K562 (cell line): ENCODE data around the gene EPHB3. TPM values are rescaled to one million over a fixed set of nuclear protein-coding genes. Genes with fewer than 3 reads are reported as not detected.

ENCODE experiments used
- ATAC-seq: fragments of 200-7000 bp; cut with Tn5 transposase; 3 replicates; pipeline ENCODE4 v1.9.1; 2020; ENCODE audit warnings: moderate library complexity
- BruUV-seq: library from RNA; stranded (reverse); fragments of 400-500 nt; replicated peaks from 2 replicates; lab custom pipeline; 2021; lab: Mats Ljungman, UMichigan
- CTCF ChIA-PET: fragments of 300-600 bp; formaldehyde crosslinking; extraction: SDS; loops from one replicate; lab custom pipeline; 2021; ENCODE audit warnings: low intra/inter-chr PET ratio; lab: Yijun Ruan, JAX
- POLR2A ChIA-PET: fragments of 300-600, 350-650 bp; sonication (Branson Sonifier 250); formaldehyde crosslinking; extraction: SDS; loops from one replicate; lab custom pipeline; 2021; ENCODE audit warnings: antibody characterized with exemption, inconsistent platforms; lab: Yijun Ruan, JAX
- DNase-seq, 4 experiments: peaks; one replicate each; pipeline versions ENCODE4 v3.0.0 to v3.0.0-alpha.2; 2011 to 2018; ENCODE audit warnings: low spot score in 3 of 4, mixed read lengths in 3 of 4; ENCODE audit errors: extremely low read depth in 1 of 4
- FAIRE-seq: peaks from 2 replicates; lab custom pipeline; 2011; peaks lifted over from hg19 to GRCh38; lab: Jason Lieb, UNC
- H2AFZ ChIP-seq: 2 replicates; pipeline ENCODE4 v1.6.0; 2011; ENCODE audit warnings: low read depth, low read length, control low read depth, inconsistent platforms
- H3K27ac ChIP-seq: fragments of 200-600 bp; 3 replicates; pipeline ENCODE4 v1.8.0; 2011; ENCODE audit warnings: low read depth, mild to moderate bottlenecking, control low read depth, inconsistent platforms, low read length, moderate library complexity, mixed read lengths; ENCODE audit errors: extremely low read depth
- H3K27me3 ChIP-seq, 2 experiments: fragments of 300-600 bp in 1 of 2; 2 replicates in 1 of 2; 3 replicates in 1 of 2; pipeline versions ENCODE4 v1.6.0 to v1.8.0; 2011; ENCODE audit warnings: inconsistent platforms in 2 of 2, low read length in 2 of 2, mild to moderate bottlenecking in 1 of 2, mixed read lengths in 1 of 2, moderate library complexity in 1 of 2; ENCODE audit not compliant: control insufficient read depth in 2 of 2, insufficient read depth in 2 of 2
- H3K36me3 ChIP-seq: fragments of 300-600 bp; 3 replicates; pipeline ENCODE4 v1.8.0; 2011; ENCODE audit warnings: mild to moderate bottlenecking, low read length, inconsistent platforms; ENCODE audit not compliant: control insufficient read depth, insufficient read depth
- H3K4me1 ChIP-seq, 2 experiments: fragments of 200-600 bp in 1 of 2; replicated peaks in 1 of 2; 2 replicates in 1 of 2; 3 replicates in 1 of 2; pipeline versions ENCODE4 v1.5.1 to v1.8.0; 2011; ENCODE audit warnings: inconsistent platforms in 2 of 2, low read length in 2 of 2, mild to moderate bottlenecking in 1 of 2, mixed read lengths in 1 of 2, moderate library complexity in 1 of 2; ENCODE audit not compliant: control insufficient read depth in 2 of 2, insufficient read depth in 2 of 2
- H3K4me2 ChIP-seq: 2 replicates; pipeline ENCODE4 v1.6.1; 2011; ENCODE audit warnings: low read length, control low read depth, inconsistent platforms, mixed read lengths; ENCODE audit not compliant: insufficient read depth
- H3K4me3 ChIP-seq: fragments of 200-600 bp; sonication (generic), shearing (Covaris generic); 2 replicates; pipeline ENCODE4 v1.5.1; 2016; ENCODE audit warnings: control low read depth, inconsistent platforms
- H3K79me2 ChIP-seq: fragments of 200-600 bp; 3 replicates; pipeline ENCODE4 v1.8.0; 2011; ENCODE audit warnings: low read length, inconsistent platforms; ENCODE audit not compliant: control insufficient read depth, insufficient read depth
- H3K9ac ChIP-seq, 2 experiments: 2 replicates each; pipeline versions ENCODE4 v1.6.0 to v1.6.1; 2011; ENCODE audit warnings: low read depth in 2 of 2, low read length in 2 of 2, control low read depth in 1 of 2, inconsistent platforms in 1 of 2, mild to moderate bottlenecking in 1 of 2, mixed read lengths in 1 of 2; ENCODE audit not compliant: insufficient read depth in 1 of 2
- H3K9me1 ChIP-seq: one replicate; pipeline ENCODE4 v1.6.0; 2011; ENCODE audit warnings: inconsistent platforms, mild to moderate bottlenecking, low read length, moderate library complexity; ENCODE audit not compliant: control insufficient read depth, insufficient read depth
- H3K9me3 ChIP-seq: replicated peaks from 2 replicates; pipeline ENCODE4 v1.5.1; 2011; ENCODE audit warnings: low read depth, low read length, inconsistent platforms; ENCODE audit not compliant: control insufficient read depth, insufficient read depth
- H4K20me1 ChIP-seq: replicated peaks from 2 replicates; pipeline ENCODE4 v1.6.1; 2011; ENCODE audit warnings: low read length, inconsistent platforms, mixed read lengths; ENCODE audit not compliant: control insufficient read depth, insufficient read depth
- KDM1A ChIP-seq, 2 experiments: fragments of 450-650 bp; IDR thresholded peaks; 2 replicates each; pipeline ENCODE4 v1.6.1; 2016; ENCODE audit warnings: mild to moderate bottlenecking in 2 of 2
- TEAD4 ChIP-seq, 2 experiments: sonication (generic) in 1 of 2; formaldehyde crosslinking in 1 of 2; IDR thresholded peaks; 2 replicates each; pipeline versions ENCODE4 v1.6.1 to v1.8.0; 2012 to 2022; ENCODE audit warnings: borderline replicate concordance in 1 of 2, inconsistent platforms in 1 of 2, low read length in 1 of 2, mild to moderate bottlenecking in 1 of 2, missing genetic modification reagents in 1 of 2
- ZNF23 ChIP-seq: fragments of 250-450 bp; sonication (Bioruptor Pico); IDR thresholded peaks from 2 replicates; pipeline ENCODE4 v1.4.0; 2020; ENCODE audit warnings: mild to moderate bottlenecking
- WGBS: fragments of 100-300 bp; shearing (Covaris generic); methylation state at CpG from one replicate; pipeline ENCODE4 v1.1.6; 2016; ENCODE audit warnings: low coverage, mixed read lengths; ENCODE audit not compliant: insufficient coverage; ENCODE audit errors: missing lambda C conversion rate; 5-methylcytosine and 5-hydroxymethylcytosine counted together
- in situ Hi-C: fragments of 300-500 bp; cut with MboI; formaldehyde crosslinking; loops from 4 replicates; pipeline ENCODE4 v1.15.0; 2018; ENCODE audit warnings: inconsistent platforms, mixed read lengths
- intact Hi-C: fragments of 100-400 bp; cut with micrococcal nuclease; formaldehyde crosslinking; loops from 2 replicates; pipeline ENCODE4 v1.14.2; 2022
- polyA plus RNA-seq, 8 experiments: library from polyadenylated mRNA; depleted of rRNA in 4 of 8; stranded (reverse) in 5 of 8; unstranded in 3 of 8; fragments of >200 nt; fragmentation: Nextera tagmentation in 2 of 8; fragmentation: Illumina TruSeq in 1 of 8; extraction: Ambion mirVana in 2 of 8; extraction: Trizol in 1 of 8; gene quantifications; 2 replicates each; pipeline versions ENCODE4 v1.2.1 to v1.2.3, GENCODE V29; 2011 to 2014; ENCODE audit warnings: inconsistent platforms in 1 of 8, missing spikeins in 1 of 8
- total RNA-seq, 7 experiments: library from RNA; depleted of rRNA in 6 of 7; stranded (reverse); fragments of >200 nt in 6 of 7; fragmentation: Illumina TruSeq in 2 of 7; extraction: Trizol in 2 of 7; gene quantifications; 2 replicates each; pipeline versions ENCODE4 v1.2.1 to v1.2.3, GENCODE V29; 2011 to 2021; ENCODE audit warnings: low replicate concordance in 1 of 7
- TF ChIP-seq, protein P1 (sequence below): sonication (generic); formaldehyde crosslinking; IDR thresholded peaks from 2 replicates; pipeline ENCODE4 v1.8.1; 2022; ENCODE audit warnings: missing genetic modification reagents

Gene EPHB3
- total and polyA plus RNA-seq, 9 of the 15 experiments (the other 6 are each of a cell fraction or from before 2014, with no cell fraction given): not detected

DNA sequence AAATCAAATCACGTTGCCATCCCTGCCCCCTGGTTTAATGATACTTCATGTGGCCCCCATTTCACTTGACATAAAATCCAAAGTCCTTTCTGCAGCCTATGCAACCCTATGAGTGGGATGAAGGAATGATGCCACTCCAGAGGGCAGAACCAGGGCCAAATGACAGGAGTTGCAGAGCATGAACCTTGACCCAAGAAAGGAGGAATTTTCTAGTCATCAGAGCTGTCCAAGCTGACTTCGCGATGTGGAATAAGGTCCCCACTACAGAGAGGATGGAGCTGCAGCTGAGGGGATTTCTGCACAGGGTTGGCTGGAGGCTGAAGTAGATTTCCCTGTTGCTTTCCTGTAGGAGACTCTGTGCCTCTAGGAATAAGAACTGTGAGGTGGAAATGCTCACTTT lies 15.8 kb upstream of the EPHB3 start:
- no peak overlapping the region for H3K9ac ChIP-seq
- FAIRE-seq: no peak
- no peak for DNase-seq
- CTCF ChIA-PET: no interaction called here
- H3K9me1 ChIP-seq: no peaks in the 10 kb centered on the region
- no peaks in the 10 kb centered on the region for H3K36me3 ChIP-seq
- BruUV-seq: no TSS peak
- H3K4me2 ChIP-seq: no peak overlapping the region
- H3K27ac ChIP-seq: no peak overlapping the region
- WGBS: 0% methylated on average over 3 of the region's 3 CpGs
- intact Hi-C loops (no loop called here), in situ Hi-C loops (no loop called here)
- H3K79me2 ChIP-seq: no peaks in the 10 kb centered on the region
- POLR2A ChIA-PET: interaction anchor here (1.0 kb wide), 1 partner anchor 174 kb away, joined by 3 read pairs; no protein-coding TSS in a partner anchor
- no peak overlapping the region for H2AFZ ChIP-seq
- H4K20me1 ChIP-seq: no peaks in the 10 kb centered on the region
- H3K27me3 ChIP-seq: peaks cover 12 to 52% of the 10 kb centered on the region in 2 experiments; a peak in 4 of 5 replicates
- TF ChIP-seq TEAD4 (IDR thresholded peaks at IDR 0.05; ENCODE audit: low read length) (no peak), TEAD4 (CRISPR knock-in tag; IDR thresholded peaks at IDR 0.05; ENCODE audit: borderline replicate concordance) (0 out of 2 replicates have a peak, but pooled peaks have one; percentile 13), KDM1A (IDR thresholded peaks at IDR 0.05) (no peak)
- no peaks in the 10 kb centered on the region for H3K9me3 ChIP-seq
- H3K4me3 ChIP-seq: no peak overlapping the region
- H3K4me1 ChIP-seq: peaks cover 0 to 4% of the 10 kb centered on the region in 2 experiments; a peak in 1 of 5 replicates
- no peak for ATAC-seq

DNA sequence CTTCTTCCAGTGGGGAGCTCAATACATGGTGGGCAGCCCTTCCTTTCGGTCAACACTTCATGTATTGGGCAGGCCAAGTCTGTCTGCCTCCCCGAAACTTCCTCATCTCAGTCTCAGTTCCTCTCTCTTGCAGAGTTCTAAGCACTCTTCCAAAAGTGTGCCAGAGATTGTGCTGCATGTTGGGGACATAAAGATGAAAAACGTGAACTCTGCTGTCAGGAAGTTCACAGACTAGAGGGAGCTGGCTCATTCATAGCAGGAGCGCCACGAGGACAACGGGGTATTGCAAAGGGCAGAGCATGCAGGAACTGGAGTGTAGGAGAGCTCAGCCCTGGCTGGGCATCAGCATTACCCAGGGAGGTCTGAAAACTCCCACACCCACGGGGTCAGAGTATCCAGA lies 15.3 kb upstream of the EPHB3 start:
- peaks cover 0 to 4% of the 10 kb centered on the region in 2 experiments; a peak in 1 of 5 replicates for H3K4me1 ChIP-seq
- H3K27ac ChIP-seq: no peak overlapping the region
- no peaks in the 10 kb centered on the region for H3K9me1 ChIP-seq
- H3K9me3 ChIP-seq: no peaks in the 10 kb centered on the region
- H2AFZ ChIP-seq: no peak overlapping the region
- no peak for DNase-seq
- FAIRE-seq: no peak
- peaks cover 14 to 56% of the 10 kb centered on the region in 2 experiments; a peak in 4 of 5 replicates for H3K27me3 ChIP-seq
- in situ Hi-C loops: no loop called here
- no TSS peak for BruUV-seq
- H3K79me2 ChIP-seq: no peaks in the 10 kb centered on the region
- H3K9ac ChIP-seq: no peak overlapping the region
- POLR2A ChIA-PET: interaction anchor here (0.6 to 1.0 kb wide), 3 partner anchors 17 to 174 kb away, joined by 3 to 5 read pairs (median 3); no protein-coding TSS in a partner anchor
- no peak overlapping the region for H3K4me2 ChIP-seq
- no peak for ATAC-seq
- CTCF ChIA-PET: no interaction called here
- no peak overlapping the region for H3K4me3 ChIP-seq
- intact Hi-C loops: no loop called here
- 1% methylated on average over 7 of the region's 7 CpGs for WGBS
- no peaks in the 10 kb centered on the region for H3K36me3 ChIP-seq
- no peaks in the 10 kb centered on the region for H4K20me1 ChIP-seq
- TF ChIP-seq ZNF23: no peak
- TF ChIP-seq, protein P1, sequence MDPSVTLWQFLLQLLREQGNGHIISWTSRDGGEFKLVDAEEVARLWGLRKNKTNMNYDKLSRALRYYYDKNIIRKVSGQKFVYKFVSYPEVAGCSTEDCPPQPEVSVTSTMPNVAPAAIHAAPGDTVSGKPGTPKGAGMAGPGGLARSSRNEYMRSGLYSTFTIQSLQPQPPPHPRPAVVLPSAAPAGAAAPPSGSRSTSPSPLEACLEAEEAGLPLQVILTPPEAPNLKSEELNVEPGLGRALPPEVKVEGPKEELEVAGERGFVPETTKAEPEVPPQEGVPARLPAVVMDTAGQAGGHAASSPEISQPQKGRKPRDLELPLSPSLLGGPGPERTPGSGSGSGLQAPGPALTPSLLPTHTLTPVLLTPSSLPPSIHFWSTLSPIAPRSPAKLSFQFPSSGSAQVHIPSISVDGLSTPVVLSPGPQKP: no peak
